GM18870 (cell line): Measurements from ENCODE around the gene RPS6KA1.
"Not testable (repeated sequence)": the region's sequence is repeated elsewhere in the genome, so short reads cannot be mapped to it uniquely, and the experiment has no call there.

Source experiments
- ATAC-seq: cut with Tn5 transposase; IDR thresholded peaks from one replicate; pipeline ENCODE4 v1.9.1; 2021; ENCODE audit warnings: moderate library complexity; ENCODE audit not compliant: unreplicated experiment

The RPS6KA1 gene

GRCh38 chr1:26593385-26593784, 63.8 kb downstream of the RPS6KA1 start:
- no peak for ATAC-seq

- not testable (repeated sequence) for ATAC-seq
Measured at GRCh38 chr1:26594593-26594992, 65.0 kb downstream of the RPS6KA1 start.

GRCh38 chr1:26597629-26598039, 68.1 kb downstream of the RPS6KA1 start:
- no peak for ATAC-seq

GRCh38 chr1:26598890-26599289, 69.3 kb downstream of the RPS6KA1 start:
- ATAC-seq: no peak

GRCh38 chr1:26602378-26602959, 72.9 kb downstream of the RPS6KA1 start:
- no peak for ATAC-seq

GRCh38 chr1:26603856-26604255, 74.3 kb downstream of the RPS6KA1 start:
- no peak for ATAC-seq

GRCh38 chr1:26607186-26607585, 77.6 kb downstream of the RPS6KA1 start:
- no peak for ATAC-seq

- ATAC-seq: no peak
Measured at GRCh38 chr1:26608895-26609294, 79.3 kb downstream of the RPS6KA1 start.

GRCh38 chr1:26610781-26611180, 81.2 kb downstream of the RPS6KA1 start:
- no peak for ATAC-seq

- not testable (repeated sequence) for ATAC-seq
Measured at GRCh38 chr1:26612627-26613026, 83.1 kb downstream of the RPS6KA1 start.

- ATAC-seq: no peak
Measured at GRCh38 chr1:26614655-26615411, 85.3 kb downstream of the RPS6KA1 start.

- ATAC-seq: no peak
Measured at GRCh38 chr1:26616881-26617280, 87.3 kb downstream of the RPS6KA1 start.

GRCh38 chr1:26618561-26618960, 89.0 kb downstream of the RPS6KA1 start:
- no peak for ATAC-seq
